GM23248 (cell line): ENCODE measurements around the gene FILIP1L.

Experiments used
- EZH2 ChIP-seq: fragments of 200-600 bp; sonication (generic); IDR thresholded peaks from 2 replicates; pipeline ENCODE4 v1.6.1; 2018; ENCODE audit warnings: antibody characterized with exemption, mild to moderate bottlenecking; ENCODE audit not compliant: insufficient read depth, poor library complexity, severe bottlenecking
- EZH2phosphoT487 ChIP-seq: fragments of 200-600 bp; sonication (generic); IDR thresholded peaks from 2 replicates; pipeline ENCODE4 v1.6.1; 2018; ENCODE audit warnings: antibody characterized with exemption, moderate library complexity, mild to moderate bottlenecking, low read depth; ENCODE audit not compliant: insufficient read depth

DNA sequence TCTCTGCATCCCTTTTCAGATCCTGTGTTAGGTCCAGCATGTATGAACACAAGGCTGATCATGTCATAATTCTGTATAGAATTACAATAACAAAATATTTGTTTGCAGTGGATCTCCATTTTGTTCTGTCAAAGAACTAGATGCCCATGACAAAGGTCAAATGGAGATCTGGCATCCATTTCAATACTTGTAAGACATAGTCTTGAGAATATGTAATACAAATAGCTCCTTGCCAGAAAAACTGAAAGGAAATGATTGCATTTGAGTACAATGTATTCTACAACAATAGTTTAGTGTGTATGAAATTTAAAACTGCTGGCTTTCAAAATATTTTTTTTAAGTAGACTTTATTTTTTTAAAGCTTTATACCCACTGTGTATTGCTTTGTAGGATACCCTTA is 195.6 kb downstream of the FILIP1L start:
- TF ChIP-seq EZH2: no peak
- TF ChIP-seq EZH2phosphoT487: no peak
